Type B pancreatic cell (in vitro differentiated cells): Measurements from ENCODE around the gene PFKP. TPM values are rescaled to one million over a fixed set of nuclear protein-coding genes. Genes with fewer than 3 reads are reported as not detected.

Experiments
- DNase-seq: peaks from one replicate; pipeline ENCODE4 v3.0.0; 2021; ENCODE audit warnings: mixed read lengths; ENCODE audit not compliant: unreplicated experiment; ENCODE audit errors: extremely low spot score
- H3K27ac Mint-ChIP-seq: 2 replicates; pipeline ENCODE4 v1.8.0; 2021; ENCODE audit warnings: mild to moderate bottlenecking, mixed read lengths
- H3K27me3 Mint-ChIP-seq: 2 replicates; pipeline ENCODE4 v1.8.0; 2021; ENCODE audit warnings: mixed read lengths
- H3K36me3 Mint-ChIP-seq: 2 replicates; pipeline ENCODE4 v1.8.0; 2021; ENCODE audit warnings: mixed read lengths
- H3K4me1 Mint-ChIP-seq: one replicate; pipeline ENCODE4 v1.8.0; 2021; ENCODE audit warnings: mixed read lengths; ENCODE audit not compliant: unreplicated experiment
- H3K4me3 Mint-ChIP-seq: 2 replicates; pipeline ENCODE4 v1.8.0; 2021; ENCODE audit warnings: mild to moderate bottlenecking, mixed read lengths
- H3K9me3 Mint-ChIP-seq: 2 replicates; pipeline ENCODE4 v1.8.0; 2021; ENCODE audit warnings: mixed read lengths
- CTCF ChIP-seq: fragments of 200-600 bp; sonication (generic); conservative IDR thresholded peaks from 2 replicates; pipeline ENCODE4 v1.5.0; 2021; ENCODE audit warnings: antibody characterized with exemption, mild to moderate bottlenecking
- total RNA-seq: library from RNA; stranded (reverse); gene quantifications from 2 replicates; pipeline ENCODE4 v1.2.1, GENCODE V29; 2021; ENCODE audit warnings: low replicate concordance

PFKP gene
- total RNA-seq, 1 donor from 2014 or later: 48.8 TPM

GRCh38 chr10:3126249-3126648 is 58.9 kb downstream of the PFKP start:
- peaks cover 17% of the 10 kb centered on the region for H3K36me3 Mint-ChIP-seq
- TF ChIP-seq CTCF: no peak
- H3K9me3 Mint-ChIP-seq: no peaks in the 10 kb centered on the region
- no peak overlapping the region for H3K4me3 Mint-ChIP-seq
- peak overlapping the region; percentile 48 for H3K27ac Mint-ChIP-seq
- H3K27me3 Mint-ChIP-seq: no peaks in the 10 kb centered on the region
- H3K4me1 Mint-ChIP-seq: peaks cover 18% of the 10 kb centered on the region
- DNase-seq: no peak

GRCh38 chr10:3126741-3127346 is 59.5 kb downstream of the PFKP start:
- H3K4me3 Mint-ChIP-seq: peak overlapping the region; percentile 20
- DNase-seq: no peak
- H3K4me1 Mint-ChIP-seq: peaks cover 18% of the 10 kb centered on the region
- H3K27me3 Mint-ChIP-seq: no peaks in the 10 kb centered on the region
- no peaks in the 10 kb centered on the region for H3K9me3 Mint-ChIP-seq
- H3K36me3 Mint-ChIP-seq: peaks cover 18% of the 10 kb centered on the region
- TF ChIP-seq CTCF: no peak
- peak overlapping the region; percentile 48 for H3K27ac Mint-ChIP-seq

- no peak overlapping the region for H3K27ac Mint-ChIP-seq
Measured at GRCh38 chr10:3127921-3128320, 60.6 kb downstream of the PFKP start.

GRCh38 chr10:3128379-3129130 is 61.2 kb downstream of the PFKP start:
- Mint-ChIP-seq H3K4me3 (no peak overlapping the region), H3K36me3 (peaks cover 23% of the 10 kb centered on the region), H3K27ac (no peak overlapping the region), H3K27me3 (no peaks in the 10 kb centered on the region), H3K9me3 (no peaks in the 10 kb centered on the region), H3K4me1 (peaks cover 18% of the 10 kb centered on the region)
- DNase-seq: no peak
- TF ChIP-seq CTCF: no peak

More at GRCh38 chr10:3127921-3128320, 60.6 kb downstream of the PFKP start:
- no peak for DNase-seq
- Mint-ChIP-seq H3K36me3 (peaks cover 25% of the 10 kb centered on the region), H3K4me1 (peaks cover 18% of the 10 kb centered on the region), H3K27me3 (no peaks in the 10 kb centered on the region), H3K9me3 (no peaks in the 10 kb centered on the region), H3K4me3 (peak overlapping the region; percentile 17)
- TF ChIP-seq CTCF: no peak

- Mint-ChIP-seq H3K27me3 (no peaks in the 10 kb centered on the region), H3K9me3 (no peaks in the 10 kb centered on the region), H3K36me3 (peaks cover 33% of the 10 kb centered on the region), H3K27ac (no peak overlapping the region), H3K4me1 (peaks cover 18% of the 10 kb centered on the region), H3K4me3 (no peak overlapping the region)
- TF ChIP-seq CTCF: no peak
- no peak for DNase-seq
Measured at GRCh38 chr10:3129581-3130340, 62.4 kb downstream of the PFKP start.
